HUES6 (cell line): Measurements from ENCODE around the gene ETS1.

ENCODE experiments used
- H3K27ac ChIP-seq: 2 replicates; pipeline ENCODE4 v1.7.0; 2013; ENCODE audit warnings: low read depth, mild to moderate bottlenecking, low read length, inconsistent platforms
- H3K27me3 ChIP-seq: 2 replicates; pipeline ENCODE4 v1.6.1; 2013; ENCODE audit warnings: low read length; ENCODE audit not compliant: control insufficient read depth, insufficient read depth
- H3K36me3 ChIP-seq: 2 replicates; pipeline ENCODE4 v1.6.1; 2013; ENCODE audit warnings: low read length; ENCODE audit not compliant: control insufficient read depth, insufficient read depth
- H3K4me1 ChIP-seq: 2 replicates; pipeline ENCODE4 v1.6.1; 2013; ENCODE audit warnings: low read length; ENCODE audit not compliant: control insufficient read depth, insufficient read depth
- H3K4me3 ChIP-seq: 2 replicates; pipeline ENCODE4 v1.5.1; 2013; ENCODE audit warnings: low read depth, low read length
- H3K9ac ChIP-seq: one replicate; pipeline ENCODE4 v1.6.1; 2013; ENCODE audit warnings: mild to moderate bottlenecking, low read length
- H3K9me3 ChIP-seq: 2 replicates; pipeline ENCODE4 v1.6.1; 2013; ENCODE audit warnings: low read depth, low read length; ENCODE audit not compliant: control insufficient read depth, insufficient read depth

The ETS1 gene

DNA sequence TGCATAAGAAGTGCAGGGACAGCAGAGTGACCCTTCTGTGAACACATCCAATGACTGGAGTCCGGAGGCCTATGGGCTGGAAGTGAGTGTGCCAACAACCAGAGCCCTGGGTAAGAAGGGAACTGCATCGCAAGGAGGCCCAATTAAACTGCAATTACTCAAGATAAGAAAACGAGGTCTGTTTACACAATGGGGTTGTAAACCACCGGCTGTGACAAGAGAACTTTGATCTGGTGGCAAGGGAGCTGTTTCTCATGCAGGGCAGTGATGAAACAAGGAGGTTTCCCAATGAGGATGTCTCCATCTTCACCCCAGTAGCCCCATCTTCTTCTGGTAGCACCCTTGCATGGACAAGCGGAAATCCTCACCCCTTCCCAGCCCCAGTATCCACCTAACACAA lies 21.5 kb downstream of the ETS1 start:
- H3K4me3 ChIP-seq: no peak overlapping the region
- H3K27ac ChIP-seq: no peak overlapping the region
- peaks cover 32% of the 10 kb centered on the region for H3K4me1 ChIP-seq
- no peak overlapping the region for H3K9ac ChIP-seq
- no peaks in the 10 kb centered on the region for H3K36me3 ChIP-seq
- no peaks in the 10 kb centered on the region for H3K27me3 ChIP-seq
- H3K9me3 ChIP-seq: no peaks in the 10 kb centered on the region

DNA sequence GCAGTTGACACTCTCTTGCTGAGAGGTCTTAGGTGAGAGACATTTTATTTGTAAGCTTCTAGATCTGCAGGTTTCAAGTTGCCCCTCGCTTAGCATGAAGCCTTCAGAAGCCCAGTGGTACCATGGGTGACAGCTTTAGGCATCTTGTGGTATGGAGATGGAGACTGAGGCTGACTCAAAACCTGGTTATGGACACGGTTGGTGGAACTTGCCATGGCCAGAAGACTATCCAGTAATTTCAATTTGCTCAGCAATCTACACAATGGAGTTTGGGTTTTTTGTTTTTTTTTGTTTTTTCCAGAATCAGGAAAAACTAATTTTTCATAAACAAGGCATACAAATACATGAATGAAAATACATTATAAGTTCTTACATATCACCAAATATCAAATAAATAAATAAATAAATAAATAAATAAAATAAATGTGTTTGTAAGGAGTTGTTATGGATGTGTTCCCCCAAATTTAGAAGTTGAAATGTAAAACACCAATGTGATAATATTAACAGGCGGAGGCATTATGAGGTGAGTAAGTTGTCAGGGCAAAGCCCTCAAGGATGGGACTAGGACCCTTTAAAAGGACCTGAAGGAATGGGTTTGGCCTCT lies 22.6 kb downstream of the ETS1 start:
- Histone ChIP-seq H3K4me3 (no peak overlapping the region), H3K27ac (no peak overlapping the region), H3K9ac (no peak overlapping the region), H3K9me3 (no peaks in the 10 kb centered on the region), H3K27me3 (no peaks in the 10 kb centered on the region), H3K4me1 (peaks cover 36% of the 10 kb centered on the region), H3K36me3 (no peaks in the 10 kb centered on the region)

DNA sequence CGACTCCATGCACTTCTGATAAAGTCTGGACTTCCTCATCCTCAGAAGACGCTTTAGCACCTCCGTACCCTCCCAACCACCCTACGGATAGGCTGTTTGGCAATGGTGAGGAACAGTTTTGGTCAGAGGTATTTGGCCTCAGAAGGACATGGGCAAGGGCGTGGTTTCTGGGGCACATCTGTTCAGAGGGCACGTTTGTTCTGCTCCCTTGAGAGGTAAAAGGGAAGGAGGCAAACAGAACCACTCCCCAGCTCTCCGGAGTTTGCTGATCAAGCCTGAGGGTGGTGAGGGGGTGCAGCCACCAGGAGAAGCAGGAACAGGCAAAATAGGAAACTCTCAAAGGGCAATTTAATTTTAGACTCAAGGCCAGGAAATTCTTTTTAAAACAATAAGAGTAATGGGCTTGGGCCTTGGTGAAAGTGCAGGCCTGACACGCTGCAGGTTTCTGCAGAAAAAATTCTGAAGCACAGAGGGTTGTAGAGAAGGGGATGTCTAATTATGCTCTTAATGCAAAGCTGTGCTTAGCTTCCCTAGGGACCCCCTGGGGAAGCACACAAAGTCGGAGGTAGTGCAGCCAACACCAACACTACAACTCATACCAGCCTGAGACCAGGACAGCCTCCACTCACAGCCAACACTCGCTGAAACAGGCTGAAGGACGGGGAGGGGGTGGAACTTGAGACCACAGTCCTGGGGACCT lies 23.3 kb downstream of the ETS1 start:
- Histone ChIP-seq H3K4me3 (no peak overlapping the region), H3K27ac (no peak overlapping the region)

DNA sequence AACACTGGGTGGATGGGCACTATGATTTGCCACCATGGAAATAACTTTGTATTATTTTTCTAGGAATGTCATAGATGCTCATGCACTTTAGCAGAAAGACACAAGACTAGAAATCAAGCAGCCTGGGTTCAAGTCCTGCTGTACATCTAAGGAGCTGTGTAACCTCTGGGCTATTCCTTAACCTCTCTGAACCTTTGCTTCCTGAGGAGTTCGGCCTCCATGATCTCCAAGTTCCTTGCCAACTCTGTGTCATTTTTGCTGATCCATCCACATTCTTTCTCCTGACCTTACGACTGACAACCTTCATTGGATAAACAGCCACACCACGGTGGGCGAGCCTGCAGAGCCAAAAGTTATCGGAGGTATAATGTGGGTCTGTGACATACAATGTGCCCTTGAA lies 24.1 kb downstream of the ETS1 start:
- Histone ChIP-seq H3K4me3 (no peak overlapping the region), H3K4me1 (peaks cover 23% of the 10 kb centered on the region; the same call in 1 of the 2 replicates), H3K27ac (no peak overlapping the region), H3K9me3 (no peaks in the 10 kb centered on the region), H3K9ac (no peak overlapping the region), H3K27me3 (no peaks in the 10 kb centered on the region), H3K36me3 (no peaks in the 10 kb centered on the region)

More for the DNA sequence above, 23.3 kb downstream of the ETS1 start:
- Histone ChIP-seq H3K9me3 (no peaks in the 10 kb centered on the region), H3K4me1 (peaks cover 31% of the 10 kb centered on the region), H3K27me3 (no peaks in the 10 kb centered on the region), H3K9ac (no peak overlapping the region), H3K36me3 (no peaks in the 10 kb centered on the region)

DNA sequence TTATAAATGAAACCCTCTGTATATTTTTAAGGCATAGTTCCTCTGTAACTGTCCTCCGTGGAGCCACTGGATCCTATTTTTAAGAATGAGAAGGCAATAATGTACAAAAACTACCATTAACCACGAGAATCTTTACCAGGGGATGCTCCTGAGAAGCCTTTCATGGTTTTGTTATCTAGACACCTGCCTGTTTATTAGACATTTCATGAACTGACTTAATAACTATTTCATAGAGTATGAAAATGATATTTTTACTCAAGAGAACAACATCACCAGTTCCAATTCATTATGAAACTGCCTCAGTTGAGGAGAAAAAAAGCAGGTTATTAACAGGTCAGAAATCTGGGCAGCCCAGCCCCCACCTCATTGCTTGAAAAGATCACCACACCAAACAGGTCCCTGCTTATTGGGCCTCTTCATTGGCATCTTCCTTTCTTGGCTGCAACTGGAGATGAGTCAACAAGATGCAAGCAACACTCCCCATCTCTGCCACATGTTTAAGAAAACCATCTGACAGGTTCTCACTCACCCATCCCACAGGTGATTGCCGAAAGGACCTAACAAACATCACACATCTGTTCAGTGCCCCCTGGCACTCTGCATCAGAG lies 27.8 kb downstream of the ETS1 start:
- H3K36me3 ChIP-seq: 0 out of 2 replicates have a peak, but pooled peaks cover 4% of the 10 kb centered on the region
- H3K27ac ChIP-seq: no peak overlapping the region
- peaks cover 16% of the 10 kb centered on the region; the same call in 1 of the 2 replicates for H3K4me1 ChIP-seq
- no peaks in the 10 kb centered on the region for H3K9me3 ChIP-seq
- H3K27me3 ChIP-seq: no peaks in the 10 kb centered on the region
- no peak overlapping the region for H3K9ac ChIP-seq
- no peak overlapping the region for H3K4me3 ChIP-seq

DNA sequence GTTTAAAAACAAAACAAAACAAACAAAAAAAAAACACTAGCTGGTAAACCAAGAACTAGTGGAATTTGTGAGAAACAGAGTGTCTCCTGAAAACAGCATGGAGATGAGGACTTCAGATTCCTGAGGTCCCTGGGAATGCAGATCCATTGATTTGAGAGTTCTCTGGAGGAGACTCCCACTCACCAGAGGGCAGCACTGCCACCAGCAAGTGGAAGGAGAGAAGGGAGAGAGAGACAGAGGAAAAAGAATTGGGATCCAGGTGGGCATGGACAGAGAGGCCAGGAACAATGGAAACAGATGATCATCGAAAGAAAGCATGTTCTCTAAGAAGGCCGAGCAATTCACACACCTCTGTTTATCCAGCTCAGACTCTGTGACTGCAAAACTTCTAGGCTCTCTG lies 31.8 kb downstream of the ETS1 start:
- Histone ChIP-seq H3K27me3 (peaks cover 24% of the 10 kb centered on the region), H3K27ac (no peak overlapping the region), H3K36me3 (0 out of 2 replicates have a peak, but pooled peaks cover 4% of the 10 kb centered on the region), H3K4me3 (no peak overlapping the region), H3K4me1 (peaks cover 20% of the 10 kb centered on the region; the same call in 1 of the 2 replicates), H3K9ac (no peak overlapping the region), H3K9me3 (no peaks in the 10 kb centered on the region)

DNA sequence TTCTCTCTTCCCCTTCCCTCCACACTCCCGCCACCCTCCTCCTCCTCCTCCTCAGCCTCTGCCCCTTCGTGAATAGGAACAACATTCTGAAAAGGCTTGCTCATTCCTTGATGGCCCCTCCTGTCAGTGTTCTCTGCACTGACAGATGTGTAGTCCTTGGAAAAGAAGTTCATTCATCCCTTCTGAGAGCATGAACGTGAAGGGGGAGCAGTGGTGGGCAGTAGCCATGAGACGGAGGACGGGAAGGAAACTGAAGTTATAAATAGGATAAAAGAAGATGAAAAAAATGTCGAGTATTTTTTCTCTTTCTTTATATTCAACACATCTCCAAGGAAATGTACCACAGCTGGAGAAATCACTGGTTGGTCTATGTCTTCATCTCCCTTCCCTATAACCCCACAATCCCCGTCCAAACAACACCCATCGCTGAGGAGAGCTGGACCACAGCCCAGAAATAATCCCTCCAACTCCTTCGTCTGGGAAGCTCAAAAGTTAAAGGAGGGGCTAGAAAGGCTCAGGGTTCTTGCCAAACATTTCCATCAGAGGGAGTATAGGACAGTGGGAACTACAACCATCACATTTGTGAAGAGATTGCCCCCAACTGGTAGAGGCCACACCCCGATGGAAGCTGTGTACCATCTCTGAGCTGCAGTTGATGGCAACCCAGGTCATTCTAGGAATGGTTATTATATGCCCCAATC lies 33.5 kb downstream of the ETS1 start:
- H3K36me3 ChIP-seq: 0 out of 2 replicates have a peak, but pooled peaks cover 4% of the 10 kb centered on the region
- H3K27me3 ChIP-seq: peaks cover 39% of the 10 kb centered on the region
- H3K9me3 ChIP-seq: no peaks in the 10 kb centered on the region
- no peak overlapping the region for H3K4me3 ChIP-seq
- no peak overlapping the region for H3K27ac ChIP-seq
- no peak overlapping the region for H3K9ac ChIP-seq
- peaks cover 31% of the 10 kb centered on the region for H3K4me1 ChIP-seq

DNA sequence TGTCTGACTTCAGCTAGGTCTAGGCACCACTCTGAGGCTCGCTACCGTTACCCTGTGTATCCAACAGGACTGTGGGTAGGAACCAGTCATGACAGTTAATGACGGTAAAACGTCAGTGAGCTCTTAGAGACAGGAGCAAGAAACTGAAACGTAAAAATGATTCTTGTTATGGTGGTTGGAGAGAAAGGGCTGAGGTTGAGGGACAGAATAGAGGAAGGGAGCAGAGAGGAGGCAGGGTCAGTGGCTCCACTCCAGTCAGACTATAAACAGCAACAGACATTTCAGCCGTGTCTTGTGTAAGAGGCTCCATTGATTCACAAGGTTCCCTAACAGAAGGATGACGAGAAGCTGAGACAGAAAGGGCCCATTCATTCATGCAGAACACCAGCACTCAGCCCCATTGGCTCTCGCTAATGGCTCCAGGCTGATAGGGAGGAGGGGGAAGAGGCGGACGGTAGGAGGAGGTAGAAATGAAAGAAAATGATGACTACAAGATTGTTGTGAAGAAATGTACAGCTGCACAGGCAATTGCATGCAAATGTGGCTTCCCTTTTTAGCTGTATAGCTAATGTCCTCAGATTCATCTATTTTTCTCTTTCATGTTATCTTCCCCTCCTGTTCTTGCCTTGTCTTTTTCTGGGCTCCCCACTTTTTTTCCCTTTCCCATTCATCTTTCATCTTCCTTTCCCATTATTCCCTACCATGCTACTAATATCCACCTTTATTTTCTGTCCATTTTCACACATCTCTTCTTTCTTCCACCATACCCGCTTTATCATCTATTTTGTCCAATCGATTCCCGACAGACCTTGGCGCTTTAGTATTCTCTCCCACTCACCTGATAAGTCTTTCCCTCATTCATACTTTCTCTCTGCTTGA lies 34.3 kb downstream of the ETS1 start:
- peaks cover 36% of the 10 kb centered on the region for H3K4me1 ChIP-seq
- peaks cover 47% of the 10 kb centered on the region for H3K27me3 ChIP-seq
- H3K36me3 ChIP-seq: 0 out of 2 replicates have a peak, but pooled peaks cover 4% of the 10 kb centered on the region
- H3K9ac ChIP-seq: no peak overlapping the region
- H3K4me3 ChIP-seq: no peak overlapping the region
- H3K9me3 ChIP-seq: no peaks in the 10 kb centered on the region
- no peak overlapping the region for H3K27ac ChIP-seq

DNA sequence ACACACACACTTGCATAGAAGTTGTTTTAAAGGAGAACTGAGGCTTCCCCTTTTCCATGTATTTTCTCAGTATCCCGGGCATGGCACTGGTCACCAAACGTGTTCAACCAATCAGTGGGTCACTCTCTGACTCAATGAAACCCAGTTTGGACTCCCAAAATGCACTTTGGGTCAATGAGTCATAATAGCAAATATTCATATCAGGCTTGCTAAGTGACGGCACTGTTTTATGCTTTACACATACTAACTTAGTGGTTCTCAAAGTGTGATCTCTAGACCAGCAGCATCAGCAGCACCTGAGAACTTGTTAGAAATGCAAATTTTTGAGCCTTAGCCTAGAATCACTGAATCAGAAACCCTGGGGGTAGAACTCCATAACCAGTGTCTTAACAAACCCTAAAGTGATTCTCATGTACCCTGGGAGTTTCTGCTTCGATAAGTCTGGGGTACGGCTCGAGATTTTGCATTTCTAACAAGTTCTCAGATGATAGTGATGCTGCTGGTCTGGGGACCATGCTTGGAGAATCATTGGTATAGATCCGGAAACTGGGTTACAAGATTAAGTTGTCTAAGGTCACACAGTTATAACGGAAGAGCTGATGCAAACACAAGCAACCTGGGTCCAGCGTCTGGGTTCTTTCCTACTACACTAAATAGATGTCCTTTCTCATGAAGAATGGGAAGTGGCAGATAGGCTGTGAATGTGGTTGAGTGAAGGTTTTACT lies 35.6 kb downstream of the ETS1 start:
- no peaks in the 10 kb centered on the region for H3K9me3 ChIP-seq
- H3K4me3 ChIP-seq: no peak overlapping the region
- H3K36me3 ChIP-seq: 0 out of 2 replicates have a peak, but pooled peaks cover 4% of the 10 kb centered on the region
- H3K4me1 ChIP-seq: peaks cover 36% of the 10 kb centered on the region
- no peak overlapping the region for H3K27ac ChIP-seq
- H3K9ac ChIP-seq: no peak overlapping the region
- H3K27me3 ChIP-seq: peaks cover 60% of the 10 kb centered on the region

DNA sequence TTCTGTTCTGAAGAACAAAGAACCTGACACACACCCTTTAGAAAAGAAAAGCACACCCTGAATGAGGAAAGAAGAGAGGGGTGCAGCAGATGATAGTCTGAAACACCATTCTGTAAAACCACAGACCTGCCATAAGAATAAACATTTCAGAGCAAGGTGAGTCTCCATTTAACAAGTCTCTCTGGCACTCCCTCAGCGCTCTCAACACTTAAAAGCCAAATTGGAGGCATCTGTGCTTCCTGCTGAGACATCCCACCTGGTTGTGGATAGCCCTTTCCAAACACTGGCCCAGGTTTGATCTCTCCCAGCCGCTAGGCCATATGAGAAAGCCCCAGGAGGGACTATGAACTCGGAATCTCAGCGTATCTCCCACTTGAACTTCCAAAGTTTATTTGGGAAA lies 36.3 kb downstream of the ETS1 start:
- H3K4me1 ChIP-seq: peaks cover 35% of the 10 kb centered on the region
- H3K27ac ChIP-seq: no peak overlapping the region
- no peaks in the 10 kb centered on the region for H3K9me3 ChIP-seq
- 0 out of 2 replicates have a peak, but pooled peaks cover 4% of the 10 kb centered on the region for H3K36me3 ChIP-seq
- peaks cover 67% of the 10 kb centered on the region for H3K27me3 ChIP-seq
- no peak overlapping the region for H3K4me3 ChIP-seq
- H3K9ac ChIP-seq: no peak overlapping the region
